ENCODE measurements around the gene SLC30A7.

DNA sequence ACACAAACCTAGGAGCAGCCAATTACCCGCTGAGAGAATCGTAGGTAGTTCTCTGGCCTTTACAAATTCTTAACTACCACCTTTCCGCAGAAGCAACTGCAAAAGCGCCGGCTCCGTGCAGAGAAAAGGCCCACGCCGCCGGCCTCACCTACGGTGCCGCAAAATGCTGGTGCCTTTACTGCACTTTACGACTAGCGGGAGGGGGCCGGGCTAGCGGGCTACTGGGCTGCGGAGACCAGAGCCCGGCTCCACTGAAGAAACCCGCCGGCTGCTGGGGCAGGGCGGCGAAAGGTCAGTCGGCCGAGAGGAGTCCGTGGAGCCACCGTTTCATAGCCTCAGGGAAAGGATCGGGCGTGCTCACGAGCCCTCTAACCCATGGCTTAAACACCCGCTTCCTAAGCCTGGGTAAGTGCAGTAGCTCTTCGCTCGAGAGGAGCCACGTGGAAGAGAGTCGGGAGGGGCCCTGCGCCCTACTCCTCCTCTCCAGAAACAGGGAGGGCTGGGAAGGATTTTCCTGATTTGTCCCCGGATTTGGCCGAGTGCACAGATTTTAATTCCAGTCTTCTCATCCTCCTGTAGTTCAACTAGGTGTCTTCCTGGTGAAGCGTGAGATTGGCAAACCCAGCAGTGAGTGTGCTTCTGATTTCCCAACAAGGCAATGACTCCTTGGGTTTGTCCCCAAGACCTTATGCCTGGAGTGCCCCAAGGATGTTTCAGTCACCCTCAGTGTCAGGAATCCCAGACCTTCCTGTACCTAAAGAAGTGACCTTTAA, 130.0 kb downstream of the SLC30A7 start, which contains the start of gene DPH5:
- TF ChIP-seq CTCF (IDR thresholded peaks at IDR 0.05) = no peak
- TF ChIP-seq EZH2 (IDR thresholded peaks at IDR 0.05) = no peak
